ENCODE measurements around the gene NDUFV1.
"Not testable (repeated sequence)": the region's sequence is repeated elsewhere in the genome, so short reads cannot be mapped to it uniquely, and the experiment has no call there.

DNA sequence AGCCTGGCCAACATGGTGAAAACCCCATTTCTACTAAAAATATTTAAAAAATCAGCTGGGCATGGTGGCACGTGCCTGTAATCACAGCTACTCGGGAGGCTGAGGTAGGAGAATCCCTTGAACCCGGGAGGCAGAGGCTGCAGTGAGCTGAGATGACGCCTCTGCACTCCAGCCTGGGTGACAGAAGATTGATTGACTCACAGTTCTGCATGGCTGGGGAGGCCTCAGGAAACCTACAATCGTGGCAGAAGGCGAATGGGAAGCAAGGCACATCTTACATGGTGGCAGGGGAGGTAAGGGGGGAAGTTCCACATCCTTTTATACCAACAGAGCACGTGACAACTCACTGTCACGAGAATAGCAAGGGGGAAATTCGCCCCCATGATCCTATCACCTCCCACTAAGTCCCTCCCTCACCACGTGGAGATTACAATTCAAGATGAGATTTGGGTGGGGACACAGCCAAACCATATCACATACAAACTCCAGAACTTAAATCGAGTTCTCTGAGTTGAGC, 17.8 kb upstream of the NDUFV1 start:
- TF ChIP-seq, protein P1, sequence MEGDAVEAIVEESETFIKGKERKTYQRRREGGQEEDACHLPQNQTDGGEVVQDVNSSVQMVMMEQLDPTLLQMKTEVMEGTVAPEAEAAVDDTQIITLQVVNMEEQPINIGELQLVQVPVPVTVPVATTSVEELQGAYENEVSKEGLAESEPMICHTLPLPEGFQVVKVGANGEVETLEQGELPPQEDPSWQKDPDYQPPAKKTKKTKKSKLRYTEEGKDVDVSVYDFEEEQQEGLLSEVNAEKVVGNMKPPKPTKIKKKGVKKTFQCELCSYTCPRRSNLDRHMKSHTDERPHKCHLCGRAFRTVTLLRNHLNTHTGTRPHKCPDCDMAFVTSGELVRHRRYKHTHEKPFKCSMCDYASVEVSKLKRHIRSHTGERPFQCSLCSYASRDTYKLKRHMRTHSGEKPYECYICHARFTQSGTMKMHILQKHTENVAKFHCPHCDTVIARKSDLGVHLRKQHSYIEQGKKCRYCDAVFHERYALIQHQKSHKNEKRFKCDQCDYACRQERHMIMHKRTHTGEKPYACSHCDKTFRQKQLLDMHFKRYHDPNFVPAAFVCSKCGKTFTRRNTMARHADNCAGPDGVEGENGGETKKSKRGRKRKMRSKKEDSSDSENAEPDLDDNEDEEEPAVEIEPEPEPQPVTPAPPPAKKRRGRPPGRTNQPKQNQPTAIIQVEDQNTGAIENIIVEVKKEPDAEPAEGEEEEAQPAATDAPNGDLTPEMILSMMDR (IDR thresholded peaks at IDR 0.05; ENCODE audit: low read depth, low read length, poor library complexity, severe bottlenecking): not testable (repeated sequence)
- not testable (repeated sequence) for TF ChIP-seq EZH2phosphoT487 (IDR thresholded peaks at IDR 0.05; ENCODE audit: borderline replicate concordance, low read length)
